Lung (tissue), 12 donors: ENCODE measurements around the gene VRK3. TPM values are rescaled to one million over a fixed set of nuclear protein-coding genes. Genes with fewer than 3 reads are reported as not detected.

Experiments
- ATAC-seq: fragments of 200-7000 bp; cut with Tn5 transposase; one replicate; pipeline ENCODE4 v1.9.1; 2020; ENCODE audit warnings: moderate number of reproducible peaks; ENCODE audit not compliant: insufficient read depth, low FRiP score
- DNase-seq, 3 donors: peaks; one replicate each; pipeline ENCODE4 v3.0.0-alpha.2; 2013 to 2017
- H3K27ac ChIP-seq, 2 donors: one replicate each; pipeline ENCODE4 v1.5.1; 2013; ENCODE audit warnings: mild to moderate bottlenecking in 2 of 2, moderate library complexity in 2 of 2, control low read depth in 1 of 2, inconsistent platforms in 1 of 2, low read depth in 1 of 2, low read length in 1 of 2
- H3K27me3 ChIP-seq, 3 donors: one replicate each; pipeline ENCODE4 v1.5.1; 2013; ENCODE audit warnings: low read length in 2 of 3; ENCODE audit not compliant: control insufficient read depth in 3 of 3, insufficient read depth in 3 of 3
- H3K36me3 ChIP-seq, 4 donors: one replicate each; pipeline ENCODE4 v1.5.1; 2013; ENCODE audit warnings: low read length in 4 of 4, mild to moderate bottlenecking in 1 of 4, moderate library complexity in 1 of 4; ENCODE audit not compliant: control insufficient read depth in 4 of 4, insufficient read depth in 4 of 4
- H3K4me1 ChIP-seq, 5 donors: one replicate each; pipeline ENCODE4 v1.5.1; 2013; ENCODE audit warnings: low read length in 5 of 5, mild to moderate bottlenecking in 2 of 5, moderate library complexity in 1 of 5; ENCODE audit not compliant: control insufficient read depth in 5 of 5, insufficient read depth in 5 of 5
- H3K4me3 ChIP-seq: one replicate; pipeline ENCODE4 v1.5.1; 2013; ENCODE audit warnings: mild to moderate bottlenecking, control low read depth, moderate library complexity
- H3K9ac ChIP-seq, 2 donors: one replicate each; pipeline ENCODE4 v1.5.1; 2013; ENCODE audit warnings: low read length in 2 of 2, control low read depth in 1 of 2; ENCODE audit not compliant: insufficient read depth in 1 of 2
- H3K9me3 ChIP-seq, 4 donors: one replicate each; pipeline ENCODE4 v1.5.1; 2013; ENCODE audit warnings: low read length in 3 of 4, mild to moderate bottlenecking in 1 of 4, moderate library complexity in 1 of 4; ENCODE audit not compliant: control insufficient read depth in 4 of 4, insufficient read depth in 3 of 4
- WGBS, 2 donors: extraction: QIAGEN DNeasy Blood & Tissue Kit; methylation state at CpG; one replicate each; pipeline ENCODE4 v1.1.7; 2013; 5-methylcytosine and 5-hydroxymethylcytosine counted together
- polyA plus RNA-seq, 2 donors: library from polyadenylated mRNA; stranded (reverse); fragments of 200-250 nt; gene quantifications; one replicate each; pipeline ENCODE4 v1.2.1, GENCODE V29; 2013
- total RNA-seq, 2 donors: library from RNA; depleted of rRNA in 1 of 2; stranded (reverse); fragments of >200 nt in 1 of 2; gene quantifications; one replicate each; pipeline ENCODE4 v1.2.1, GENCODE V29; 2014 to 2021
- TF ChIP-seq, protein P1 (sequence below): IDR thresholded peaks from 2 replicates; pipeline ENCODE4 v1.5.1; 2012; ENCODE audit warnings: mild to moderate bottlenecking; ENCODE audit errors: control extremely low read depth, extremely low read depth
- donor health status: control.
- donor health status: control.
- donor health status: Bipolar disorder and iron deficiency.
- donor health status: healthy.
- donor health status: DM: yes; HTN: yes; CAD: no.

VRK3 gene
- total and polyA plus RNA-seq, 4 donors, result 15.7 to 48.0 (median 34.4) TPM

DNA sequence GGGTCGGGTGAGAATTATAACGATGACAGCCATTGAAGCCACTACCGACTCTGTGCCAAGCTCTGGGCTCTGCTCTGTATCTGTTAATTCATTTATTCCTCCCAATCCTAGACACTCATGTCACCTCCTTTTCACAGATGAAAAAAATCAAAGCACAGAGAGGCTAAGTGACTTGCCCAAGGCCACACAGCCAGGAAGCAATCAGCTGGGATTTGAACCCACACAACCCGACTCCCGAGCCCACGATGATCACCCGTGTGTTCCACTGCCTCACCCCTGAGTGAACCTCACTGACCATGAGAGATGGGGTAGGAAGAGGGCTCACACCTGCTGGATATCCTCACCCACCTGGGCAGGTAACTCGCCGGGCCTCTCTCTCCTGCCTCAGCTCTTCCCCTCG, 40.8 kb upstream of the VRK3 start:
- H3K9ac ChIP-seq, result no peak overlapping the region
- H3K36me3 ChIP-seq, result no peaks in the 10 kb centered on the region
- ATAC-seq, result no peak
- H3K27me3 ChIP-seq, result no peaks in the 10 kb centered on the region
- WGBS, 2 donors, result 81 to 90% methylated on average over 10 of the region's 10 CpGs
- H3K27ac ChIP-seq, result no peak overlapping the region
- no peak overlapping the region for H3K4me3 ChIP-seq
- peaks cover 0 to 11% (median 0%) of the 10 kb centered on the region in 4 donors for H3K9me3 ChIP-seq
- DNase-seq, result no peak
- no peaks in the 10 kb centered on the region for H3K4me1 ChIP-seq
- TF ChIP-seq, protein P1, sequence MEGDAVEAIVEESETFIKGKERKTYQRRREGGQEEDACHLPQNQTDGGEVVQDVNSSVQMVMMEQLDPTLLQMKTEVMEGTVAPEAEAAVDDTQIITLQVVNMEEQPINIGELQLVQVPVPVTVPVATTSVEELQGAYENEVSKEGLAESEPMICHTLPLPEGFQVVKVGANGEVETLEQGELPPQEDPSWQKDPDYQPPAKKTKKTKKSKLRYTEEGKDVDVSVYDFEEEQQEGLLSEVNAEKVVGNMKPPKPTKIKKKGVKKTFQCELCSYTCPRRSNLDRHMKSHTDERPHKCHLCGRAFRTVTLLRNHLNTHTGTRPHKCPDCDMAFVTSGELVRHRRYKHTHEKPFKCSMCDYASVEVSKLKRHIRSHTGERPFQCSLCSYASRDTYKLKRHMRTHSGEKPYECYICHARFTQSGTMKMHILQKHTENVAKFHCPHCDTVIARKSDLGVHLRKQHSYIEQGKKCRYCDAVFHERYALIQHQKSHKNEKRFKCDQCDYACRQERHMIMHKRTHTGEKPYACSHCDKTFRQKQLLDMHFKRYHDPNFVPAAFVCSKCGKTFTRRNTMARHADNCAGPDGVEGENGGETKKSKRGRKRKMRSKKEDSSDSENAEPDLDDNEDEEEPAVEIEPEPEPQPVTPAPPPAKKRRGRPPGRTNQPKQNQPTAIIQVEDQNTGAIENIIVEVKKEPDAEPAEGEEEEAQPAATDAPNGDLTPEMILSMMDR, result no peak

DNA sequence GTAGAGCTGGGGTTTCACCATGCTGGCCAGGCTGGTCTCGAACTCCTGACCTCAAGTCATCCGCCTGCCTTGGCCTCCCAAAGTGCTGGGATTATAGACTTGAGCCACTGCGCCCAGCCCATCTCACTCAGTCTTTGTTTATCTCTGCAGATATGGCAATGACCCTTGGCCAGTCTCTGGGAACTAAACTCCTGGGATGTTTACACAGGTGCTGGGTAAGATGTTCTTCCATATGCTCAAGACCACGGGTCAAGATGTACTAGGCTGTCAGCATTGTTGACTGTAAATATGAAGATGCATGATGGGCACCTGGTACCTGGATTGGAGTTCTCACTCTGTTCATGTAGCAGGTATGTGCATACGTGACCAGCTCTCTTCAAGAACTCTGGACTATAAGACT, 36.5 kb upstream of the VRK3 start:
- H3K36me3 ChIP-seq, result no peaks in the 10 kb centered on the region
- no peak overlapping the region for H3K27ac ChIP-seq
- WGBS, 2 donors, result 70 to 76% methylated on average over 5 of the region's 5 CpGs
- TF ChIP-seq, protein P1, result no peak
- H3K9ac ChIP-seq, result no peak overlapping the region
- H3K4me3 ChIP-seq, result no peak overlapping the region
- DNase-seq (no peak), ATAC-seq (no peak)
- peaks cover 0 to 34% (median 15%) of the 10 kb centered on the region in 4 donors for H3K9me3 ChIP-seq
- H3K27me3 ChIP-seq, result no peaks in the 10 kb centered on the region
- H3K4me1 ChIP-seq, result no peaks in the 10 kb centered on the region

DNA sequence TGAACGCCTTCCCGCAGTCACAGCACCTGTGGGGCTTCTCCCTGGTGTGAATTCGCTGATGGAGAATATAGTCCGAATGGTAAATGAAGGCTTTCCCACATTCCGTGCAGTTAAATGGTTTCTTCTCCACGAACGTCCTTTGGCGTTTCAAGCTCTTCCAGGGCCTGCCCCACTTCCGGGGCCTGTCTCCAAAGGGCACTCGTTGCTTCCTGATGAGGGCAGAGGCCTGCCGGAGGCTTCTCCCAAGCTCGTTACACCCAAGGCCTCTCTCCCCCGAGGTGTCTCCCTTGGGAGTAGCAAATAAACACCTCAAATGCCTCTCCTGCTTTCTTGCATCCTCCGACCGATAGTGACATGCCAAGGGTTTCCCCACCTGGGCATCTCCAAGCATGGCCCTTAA, 34.9 kb upstream of the VRK3 start:
- Histone ChIP-seq H3K27me3 (no peaks in the 10 kb centered on the region), H3K4me1 (no peaks in the 10 kb centered on the region), H3K4me3 (no peak overlapping the region), H3K9ac (no peak overlapping the region), H3K36me3 (no peaks in the 10 kb centered on the region), H3K27ac (no peak overlapping the region), H3K9me3 (peaks cover 0 to 28% (median 15%) of the 10 kb centered on the region in 4 donors)
- TF ChIP-seq, protein P1, result no peak
- 83 to 87% methylated on average over 15 of the region's 15 CpGs for WGBS, 2 donors
- ATAC-seq (no peak), DNase-seq (no peak)

DNA sequence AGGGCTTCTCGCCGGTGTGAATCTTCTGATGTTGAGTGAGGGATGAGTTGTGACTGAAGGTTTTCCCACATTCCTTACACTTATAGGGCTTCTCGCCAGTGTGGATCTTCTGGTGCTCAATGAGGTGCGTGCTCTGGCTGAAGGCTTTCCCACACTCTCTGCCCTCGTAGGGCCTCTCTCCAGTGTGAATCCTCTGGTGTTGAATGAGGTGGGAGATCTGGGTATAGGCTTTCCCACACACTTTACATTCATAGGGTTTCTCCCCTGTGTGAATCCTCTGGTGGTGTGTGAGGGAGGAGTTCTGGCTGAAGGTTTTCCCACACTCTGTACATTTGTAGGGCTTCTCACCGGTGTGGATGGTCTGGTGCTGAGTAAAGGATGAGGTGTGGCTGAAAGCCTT, 33.9 kb upstream of the VRK3 start:
- Histone ChIP-seq H3K4me3 (no peak overlapping the region), H3K27ac (no peak overlapping the region), H3K9ac (no peak overlapping the region), H3K9me3 (peaks cover 0 to 28% (median 15%) of the 10 kb centered on the region in 4 donors), H3K4me1 (no peaks in the 10 kb centered on the region), H3K36me3 (no peaks in the 10 kb centered on the region), H3K27me3 (no peaks in the 10 kb centered on the region)
- WGBS, 2 donors, result 87 to 94% methylated on average over 6 of the region's 6 CpGs
- DNase-seq (no peak), ATAC-seq (no peak)
- TF ChIP-seq, protein P1, result no peak
